ENCODE measurements around the gene TUBGCP3.
"Not testable (repeated sequence)": the region's sequence is repeated elsewhere in the genome, so short reads cannot be mapped to it uniquely, and the experiment has no call there.

Gene TUBGCP3

GRCh38 chr13:112576768-112577167 lies 11.2 kb downstream of the TUBGCP3 start:
- no peak for DNase-seq (ENCODE audit: low read depth)

GRCh38 chr13:112576191-112576590 lies 11.8 kb downstream of the TUBGCP3 start:
- no peak for DNase-seq (ENCODE audit: low read depth)

GRCh38 chr13:112575675-112576074 lies 12.3 kb downstream of the TUBGCP3 start:
- no peak for DNase-seq (ENCODE audit: low read depth)

GRCh38 chr13:112574834-112575613 lies 12.9 kb downstream of the TUBGCP3 start:
- DNase-seq (ENCODE audit: low read depth), result no peak

GRCh38 chr13:112574416-112574815 lies 13.5 kb downstream of the TUBGCP3 start:
- DNase-seq (ENCODE audit: low read depth), result no peak

- DNase-seq (ENCODE audit: low read depth), result no peak
Measured at GRCh38 chr13:112573710-112574109, 14.2 kb downstream of the TUBGCP3 start.

- no peak for DNase-seq (ENCODE audit: low read depth)
Measured at GRCh38 chr13:112572366-112572765, 15.6 kb downstream of the TUBGCP3 start.

GRCh38 chr13:112569821-112570220 lies 18.1 kb downstream of the TUBGCP3 start:
- DNase-seq (ENCODE audit: low read depth), result no peak

GRCh38 chr13:112567161-112567862 lies 20.6 kb downstream of the TUBGCP3 start:
- DNase-seq (ENCODE audit: low read depth), result no peak

- no peak for DNase-seq (ENCODE audit: low read depth)
Measured at GRCh38 chr13:112562786-112563383, 25.1 kb downstream of the TUBGCP3 start.

GRCh38 chr13:112562254-112562653 lies 25.7 kb downstream of the TUBGCP3 start:
- DNase-seq (ENCODE audit: low read depth), result no peak

- no peak for DNase-seq (ENCODE audit: low read depth)
Measured at GRCh38 chr13:112561478-112561877, 26.5 kb downstream of the TUBGCP3 start.

- DNase-seq (ENCODE audit: low read depth), result no peak
Measured at GRCh38 chr13:112558696-112559418, 29.1 kb downstream of the TUBGCP3 start.

- no peak for DNase-seq (ENCODE audit: low read depth)
Measured at GRCh38 chr13:112556600-112556999, 31.4 kb downstream of the TUBGCP3 start.

GRCh38 chr13:112554214-112554850 lies 33.6 kb downstream of the TUBGCP3 start:
- DNase-seq (ENCODE audit: low read depth), result no peak

GRCh38 chr13:112548975-112549374 lies 39.0 kb downstream of the TUBGCP3 start:
- not testable (repeated sequence) for DNase-seq (ENCODE audit: low read depth)

GRCh38 chr13:112545856-112546255 lies 42.1 kb downstream of the TUBGCP3 start:
- no peak for DNase-seq (ENCODE audit: low read depth)

GRCh38 chr13:112532837-112533745 lies 54.9 kb downstream of the TUBGCP3 start:
- DNase-seq (ENCODE audit: low read depth), result no peak

GRCh38 chr13:112531263-112531794 lies 56.6 kb downstream of the TUBGCP3 start:
- DNase-seq (ENCODE audit: low read depth), result no peak

GRCh38 chr13:112530861-112531260 lies 57.1 kb downstream of the TUBGCP3 start:
- no peak for DNase-seq (ENCODE audit: low read depth)

- no peak for DNase-seq (ENCODE audit: low read depth)
Measured at GRCh38 chr13:112529216-112529615, 58.7 kb downstream of the TUBGCP3 start.
